ENCODE results near the gene SRSF1. TPM values are rescaled to one million over a fixed set of nuclear protein-coding genes. Genes with fewer than 3 reads are reported as not detected.
"Not testable (repeated sequence)": the region's sequence is repeated elsewhere in the genome, so short reads cannot be mapped to it uniquely, and the experiment has no call there.

SRSF1 gene
- total RNA-seq, 1 experiment from 2014 or later: 512 TPM

DNA sequence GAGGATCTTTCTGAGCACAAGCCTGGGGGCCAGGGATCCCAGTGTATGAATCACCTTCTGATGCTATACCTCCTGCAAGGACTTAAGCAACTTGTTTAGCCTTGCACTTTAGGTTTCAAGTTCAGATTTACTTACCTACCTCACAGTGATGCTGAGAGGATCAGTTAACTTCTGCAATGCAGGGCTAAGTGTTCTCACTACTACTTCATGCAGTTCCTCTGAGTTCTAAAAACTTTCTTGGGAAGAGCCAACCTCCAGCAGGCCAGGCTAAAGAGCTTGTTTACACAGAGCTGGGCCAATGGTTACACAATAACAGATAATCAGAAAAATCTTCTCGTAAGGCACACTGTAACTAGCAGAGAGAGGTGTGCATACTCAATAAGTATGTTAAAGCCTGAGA lies 32.0 kb downstream of the SRSF1 start:
- POLR2A ChIA-PET (ENCODE audit: low non-redundant PET): no interaction called here
- Histone ChIP-seq H3K4me3 (ENCODE audit: low read depth, low read length, poor library complexity, severe bottlenecking) (no peak overlapping the region), H3K27ac (ENCODE audit: low read depth, low read length, poor library complexity, severe bottlenecking) (no peak overlapping the region), H3K36me3 (ENCODE audit: insufficient read depth, low read length, poor library complexity, severe bottlenecking) (peaks cover 71% of the 10 kb centered on the region), H3K27me3 (replicated peaks; ENCODE audit: insufficient read depth, low read depth, low read length, poor library complexity) (no peaks in the 10 kb centered on the region), H3K4me1 (ENCODE audit: insufficient read depth, low read length, poor library complexity, severe bottlenecking) (peaks cover 21% of the 10 kb centered on the region), H3K9me3 (ENCODE audit: low read depth, low read length, poor library complexity, severe bottlenecking) (no peaks in the 10 kb centered on the region)
- DNase-seq (ENCODE audit: low spot score): no peak
- no TSS peak for BruUV-seq (replicated peaks)
- intact Hi-C loops (cut with micrococcal nuclease; ENCODE audit: unreplicated experiment): no loop called here
- TF ChIP-seq EZH2 (IDR thresholded peaks at IDR 0.05; ENCODE audit: borderline replicate concordance, low read depth, low read length, poor library complexity, severe bottlenecking): no peak
- CTCF ChIA-PET: no interaction called here

DNA sequence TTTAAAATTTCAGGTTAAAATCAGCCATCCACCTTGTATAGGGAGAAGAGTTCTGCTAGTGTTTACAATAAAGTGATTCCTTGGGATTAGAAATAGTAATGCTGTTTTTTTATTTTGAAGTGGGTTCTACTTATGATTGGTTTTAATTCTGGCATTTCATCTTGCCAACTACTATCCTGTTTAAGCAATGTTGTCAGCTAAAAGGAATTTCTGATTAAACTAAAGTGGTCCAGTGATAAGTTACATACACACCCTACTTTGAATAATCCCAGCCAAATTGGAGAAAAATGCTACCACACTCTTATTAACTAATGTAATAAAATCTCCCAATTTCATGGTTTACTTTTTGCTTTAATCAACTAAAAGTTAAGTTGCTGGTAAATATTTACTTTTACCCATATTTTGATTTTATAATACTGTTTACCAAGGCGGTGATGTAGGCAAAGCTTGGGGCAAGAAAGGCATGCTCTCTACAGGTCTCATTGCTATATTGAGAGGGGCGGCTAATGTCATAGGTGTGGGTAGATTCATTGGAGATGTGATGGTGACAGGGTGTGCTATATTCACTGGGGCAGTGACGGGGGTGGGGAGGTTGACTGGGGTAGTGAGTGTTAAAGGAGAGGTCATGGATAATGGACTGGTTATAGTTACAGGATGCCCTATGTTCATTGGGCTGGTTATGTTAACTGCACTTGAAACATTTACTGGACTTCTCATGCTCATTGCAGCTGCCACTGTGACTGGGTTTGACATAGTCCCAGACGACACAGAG lies 32.8 kb downstream of the SRSF1 start:
- CTCF ChIA-PET; H3K9me3 ChIP-seq (ENCODE audit: low read depth, low read length, poor library complexity, severe bottlenecking); POLR2A ChIA-PET (ENCODE audit: low non-redundant PET); intact Hi-C loops (cut with micrococcal nuclease; ENCODE audit: unreplicated experiment); DNase-seq (ENCODE audit: low spot score); H3K4me3 ChIP-seq (ENCODE audit: low read depth, low read length, poor library complexity, severe bottlenecking); H3K27ac ChIP-seq (ENCODE audit: low read depth, low read length, poor library complexity, severe bottlenecking); H3K27me3 ChIP-seq (replicated peaks; ENCODE audit: insufficient read depth, low read depth, low read length, poor library complexity): not testable (repeated sequence)
- H3K36me3 ChIP-seq (ENCODE audit: insufficient read depth, low read length, poor library complexity, severe bottlenecking): peaks cover 63% of the 10 kb centered on the region
- H3K4me1 ChIP-seq (ENCODE audit: insufficient read depth, low read length, poor library complexity, severe bottlenecking): peaks cover 21% of the 10 kb centered on the region
- TSS peak; percentile 23 for BruUV-seq (replicated peaks)

DNA sequence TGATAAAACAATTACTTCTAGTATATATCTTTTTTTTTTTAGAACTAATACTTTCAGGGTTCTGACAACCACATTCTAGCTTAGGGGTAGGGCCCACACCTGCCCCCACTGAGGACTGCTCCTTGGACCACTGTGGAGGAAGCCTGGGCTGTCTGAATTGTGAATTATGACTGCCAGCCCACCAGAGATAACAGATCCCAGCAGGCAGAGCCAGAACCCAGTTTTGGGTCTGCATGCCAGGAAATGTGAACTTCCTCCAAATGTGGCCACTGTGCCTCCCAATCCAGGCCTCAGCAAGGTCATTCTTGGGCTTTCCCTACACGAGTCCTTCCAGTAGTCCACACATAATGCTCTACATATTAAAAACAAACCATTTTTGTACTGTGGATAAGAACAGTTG lies 34.9 kb downstream of the SRSF1 start:
- Histone ChIP-seq H3K27ac (ENCODE audit: low read depth, low read length, poor library complexity, severe bottlenecking) (no peak overlapping the region), H3K4me3 (ENCODE audit: low read depth, low read length, poor library complexity, severe bottlenecking) (no peak overlapping the region), H3K36me3 (ENCODE audit: insufficient read depth, low read length, poor library complexity, severe bottlenecking) (peaks cover 44% of the 10 kb centered on the region), H3K4me1 (ENCODE audit: insufficient read depth, low read length, poor library complexity, severe bottlenecking) (peaks cover 21% of the 10 kb centered on the region), H3K27me3 (replicated peaks; ENCODE audit: insufficient read depth, low read depth, low read length, poor library complexity) (no peaks in the 10 kb centered on the region), H3K9me3 (ENCODE audit: low read depth, low read length, poor library complexity, severe bottlenecking) (no peaks in the 10 kb centered on the region)
- intact Hi-C loops (cut with micrococcal nuclease; ENCODE audit: unreplicated experiment): no loop called here
- DNase-seq (ENCODE audit: low spot score): no peak
- TF ChIP-seq EZH2 (IDR thresholded peaks at IDR 0.05; ENCODE audit: borderline replicate concordance, low read depth, low read length, poor library complexity, severe bottlenecking): no peak
- TF ChIP-seq, protein P1, sequence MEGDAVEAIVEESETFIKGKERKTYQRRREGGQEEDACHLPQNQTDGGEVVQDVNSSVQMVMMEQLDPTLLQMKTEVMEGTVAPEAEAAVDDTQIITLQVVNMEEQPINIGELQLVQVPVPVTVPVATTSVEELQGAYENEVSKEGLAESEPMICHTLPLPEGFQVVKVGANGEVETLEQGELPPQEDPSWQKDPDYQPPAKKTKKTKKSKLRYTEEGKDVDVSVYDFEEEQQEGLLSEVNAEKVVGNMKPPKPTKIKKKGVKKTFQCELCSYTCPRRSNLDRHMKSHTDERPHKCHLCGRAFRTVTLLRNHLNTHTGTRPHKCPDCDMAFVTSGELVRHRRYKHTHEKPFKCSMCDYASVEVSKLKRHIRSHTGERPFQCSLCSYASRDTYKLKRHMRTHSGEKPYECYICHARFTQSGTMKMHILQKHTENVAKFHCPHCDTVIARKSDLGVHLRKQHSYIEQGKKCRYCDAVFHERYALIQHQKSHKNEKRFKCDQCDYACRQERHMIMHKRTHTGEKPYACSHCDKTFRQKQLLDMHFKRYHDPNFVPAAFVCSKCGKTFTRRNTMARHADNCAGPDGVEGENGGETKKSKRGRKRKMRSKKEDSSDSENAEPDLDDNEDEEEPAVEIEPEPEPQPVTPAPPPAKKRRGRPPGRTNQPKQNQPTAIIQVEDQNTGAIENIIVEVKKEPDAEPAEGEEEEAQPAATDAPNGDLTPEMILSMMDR (conservative IDR thresholded peaks at IDR 0.05; ENCODE audit: low read depth, low read length): no peak
- POLR2A ChIA-PET (ENCODE audit: low non-redundant PET): interaction anchor here (0.6 to 0.7 kb wide), 2 partner anchors 21 to 97 kb away, joined by 3 to 12 read pairs; no protein-coding TSS in a partner anchor
- no TSS peak for BruUV-seq (replicated peaks)
- CTCF ChIA-PET: interaction anchor here (0.6 kb wide), 1 partner anchor 25 kb away, joined by 4 read pairs; no protein-coding TSS in a partner anchor

DNA sequence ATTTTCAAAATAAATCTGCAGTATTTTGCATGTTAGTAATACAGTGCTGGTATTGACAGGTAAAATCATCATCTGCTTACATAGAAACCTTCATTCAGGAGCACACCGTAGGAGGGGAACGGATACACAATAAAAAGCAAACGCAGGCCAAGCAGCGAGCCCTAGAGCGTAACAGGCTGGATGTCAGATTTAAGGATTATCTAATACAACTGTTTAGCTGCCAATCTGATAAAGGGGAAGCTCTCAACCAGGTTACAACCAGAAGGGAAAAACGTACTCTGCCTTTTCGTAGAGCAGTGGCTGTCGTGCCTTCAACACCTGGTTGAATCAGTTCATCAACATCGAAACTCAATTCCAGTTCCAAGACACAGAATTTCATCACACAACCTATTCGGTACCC lies 35.5 kb downstream of the SRSF1 start:
- BruUV-seq (replicated peaks): no TSS peak
- POLR2A ChIA-PET (ENCODE audit: low non-redundant PET): interaction anchor here (0.6 to 0.7 kb wide), 2 partner anchors 21 to 96 kb away, joined by 3 to 12 read pairs; no protein-coding TSS in a partner anchor
- no peak for DNase-seq (ENCODE audit: low spot score)
- no peak for TF ChIP-seq EZH2 (IDR thresholded peaks at IDR 0.05; ENCODE audit: borderline replicate concordance, low read depth, low read length, poor library complexity, severe bottlenecking)
- TF ChIP-seq, protein P1 (conservative IDR thresholded peaks at IDR 0.05; ENCODE audit: low read depth, low read length): no peak
- CTCF ChIA-PET: interaction anchor here (0.6 kb wide), 1 partner anchor 24 kb away, joined by 4 read pairs; no protein-coding TSS in a partner anchor
- H3K4me1 ChIP-seq (ENCODE audit: insufficient read depth, low read length, poor library complexity, severe bottlenecking): peaks cover 21% of the 10 kb centered on the region
- H3K36me3 ChIP-seq (ENCODE audit: insufficient read depth, low read length, poor library complexity, severe bottlenecking): peaks cover 39% of the 10 kb centered on the region
- peak overlapping the region; percentile 27 for H3K27ac ChIP-seq (ENCODE audit: low read depth, low read length, poor library complexity, severe bottlenecking)
- H3K4me3 ChIP-seq (ENCODE audit: low read depth, low read length, poor library complexity, severe bottlenecking): no peak overlapping the region
- intact Hi-C loops (cut with micrococcal nuclease; ENCODE audit: unreplicated experiment): no loop called here
- no peaks in the 10 kb centered on the region for H3K9me3 ChIP-seq (ENCODE audit: low read depth, low read length, poor library complexity, severe bottlenecking)
- no peaks in the 10 kb centered on the region for H3K27me3 ChIP-seq (replicated peaks; ENCODE audit: insufficient read depth, low read depth, low read length, poor library complexity)
